Parathyroid adenoma (tissue), 2 donors: ENCODE measurements around the gene KIF22.

Source experiments
- H2AFZ ChIP-seq: fragments of 300-600 bp; sonication (generic); one replicate; pipeline ENCODE4 v1.7.0; 2017; ENCODE audit warnings: antibody characterized with exemption, mild to moderate bottlenecking
- H3K27ac ChIP-seq: fragments of 300-600 bp; sonication (generic); one replicate; pipeline ENCODE4 v1.7.0; 2017
- H3K27me3 ChIP-seq: fragments of 300-600 bp; sonication (generic); one replicate; pipeline ENCODE4 v1.7.0; 2017; ENCODE audit warnings: low read length; ENCODE audit not compliant: control insufficient read depth, insufficient read depth
- H3K36me3 ChIP-seq: fragments of 300-600 bp; sonication (generic); one replicate; pipeline ENCODE4 v1.7.0; 2017; ENCODE audit warnings: low read length; ENCODE audit not compliant: control insufficient read depth, insufficient read depth
- H3K4me1 ChIP-seq: fragments of 300-600 bp; sonication (generic); one replicate; pipeline ENCODE4 v1.7.0; 2017; ENCODE audit warnings: control low read depth
- H3K4me2 ChIP-seq: fragments of 300-600 bp; sonication (generic); one replicate; pipeline ENCODE4 v1.7.0; 2017; ENCODE audit warnings: low read length
- H3K4me3 ChIP-seq: fragments of 300-600 bp; sonication (generic); one replicate; pipeline ENCODE4 v1.7.0; 2017; ENCODE audit warnings: low read depth, low read length
- H3K79me2 ChIP-seq: fragments of 300-600 bp; sonication (generic); one replicate; pipeline ENCODE4 v1.7.0; 2017; ENCODE audit warnings: control low read depth
- H3K9ac ChIP-seq: fragments of 300-600 bp; sonication (generic); one replicate; pipeline ENCODE4 v1.7.0; 2017; ENCODE audit warnings: mild to moderate bottlenecking
- H3K9me3 ChIP-seq: fragments of 300-600 bp; sonication (generic); one replicate; pipeline ENCODE4 v1.7.0; 2017; ENCODE audit warnings: low read length; ENCODE audit not compliant: control insufficient read depth
- CTCF ChIP-seq: fragments of 300-600 bp; sonication (generic); IDR thresholded peaks from one replicate; pipeline ENCODE4 v1.7.0; 2017; ENCODE audit warnings: antibody characterized with exemption, mild to moderate bottlenecking
- donor health status: primary hyperparathyroidism.

Gene KIF22

GRCh38 chr16:29790183-29790948 is at the start of gene KIF22:
TSS of gene KIF22 (plus strand) at chr16:29790751. CDS start at chr16:29790760, 9 bp downstream.
- Histone ChIP-seq H3K9ac (peak within 1 kb of the TSS; percentile 81), H3K4me2 (peak within 1 kb of the TSS; percentile 90), H3K4me3 (peak within 1 kb of the TSS; percentile 72), H3K27ac (peak within 1 kb of the TSS; percentile 96), H3K4me1 (peaks cover 30% of the 10 kb centered on the region), H3K79me2 (peaks cover 44% of the 10 kb centered on the region), H3K9me3 (no peaks in the 10 kb centered on the region), H3K27me3 (no peaks in the 10 kb centered on the region), H3K36me3 (no peaks in the 10 kb centered on the region), H2AFZ (peak within 1 kb of the TSS; percentile 96)
- TF ChIP-seq CTCF = peak; percentile 88

- H2AFZ ChIP-seq = no peak overlapping the region
- no peaks in the 10 kb centered on the region for H3K36me3 ChIP-seq
- no peak overlapping the region for H3K4me2 ChIP-seq
- H3K4me3 ChIP-seq = no peak overlapping the region
- TF ChIP-seq CTCF = no peak
- H3K4me1 ChIP-seq = no peaks in the 10 kb centered on the region
- H3K9me3 ChIP-seq = no peaks in the 10 kb centered on the region
- H3K9ac ChIP-seq = no peak overlapping the region
- H3K79me2 ChIP-seq = no peaks in the 10 kb centered on the region
- H3K27ac ChIP-seq = no peak overlapping the region
- H3K27me3 ChIP-seq = no peaks in the 10 kb centered on the region
Observed at GRCh38 chr16:29742683-29743275, 47.8 kb upstream of the KIF22 start.

- no peaks in the 10 kb centered on the region for H3K79me2 ChIP-seq
Observed at GRCh38 chr16:29743475-29743826, 47.1 kb upstream of the KIF22 start.

GRCh38 chr16:29743827-29744531 is 46.6 kb upstream of the KIF22 start:
- Histone ChIP-seq H3K4me1 (no peaks in the 10 kb centered on the region), H3K79me2 (no peaks in the 10 kb centered on the region), H3K4me2 (no peak overlapping the region), H3K9ac (no peak overlapping the region), H3K36me3 (no peaks in the 10 kb centered on the region), H3K4me3 (no peak overlapping the region), H3K9me3 (no peaks in the 10 kb centered on the region), H3K27me3 (no peaks in the 10 kb centered on the region), H3K27ac (no peak overlapping the region), H2AFZ (no peak overlapping the region)
- TF ChIP-seq CTCF = no peak

More at GRCh38 chr16:29743475-29743826, 47.1 kb upstream of the KIF22 start:
- Histone ChIP-seq H3K9me3 (no peaks in the 10 kb centered on the region), H2AFZ (no peak overlapping the region), H3K27me3 (no peaks in the 10 kb centered on the region), H3K9ac (no peak overlapping the region), H3K4me3 (no peak overlapping the region), H3K36me3 (no peaks in the 10 kb centered on the region), H3K27ac (no peak overlapping the region), H3K4me1 (no peaks in the 10 kb centered on the region), H3K4me2 (no peak overlapping the region)
- TF ChIP-seq CTCF = no peak
